Fibroblast of lung (primary cell): ENCODE results near the gene GALNT17. TPM values are rescaled to one million over a fixed set of nuclear protein-coding genes. Genes with fewer than 3 reads are reported as not detected.

Source experiments
- DNase-seq, 2 donors: peaks; one replicate each; pipeline versions ENCODE4 v3.0.0 to v3.0.0-alpha.2; 2010; ENCODE audit warnings: low read depth in 2 of 2
- H2AFZ ChIP-seq: 2 replicates; pipeline ENCODE4 v1.5.1; 2012; ENCODE audit warnings: low read length, control low read depth, inconsistent platforms
- H3K27ac ChIP-seq: 2 replicates; pipeline ENCODE4 v1.5.1; 2011; ENCODE audit warnings: low read length, control low read depth; ENCODE audit not compliant: insufficient read depth
- H3K27me3 ChIP-seq: 2 replicates; pipeline ENCODE4 v1.5.1; 2011; ENCODE audit warnings: mild to moderate bottlenecking, low read length; ENCODE audit not compliant: control insufficient read depth, insufficient read depth
- H3K36me3 ChIP-seq: 2 replicates; pipeline ENCODE4 v1.5.1; 2011; ENCODE audit warnings: low read length; ENCODE audit not compliant: control insufficient read depth, insufficient read depth
- H3K4me1 ChIP-seq: 2 replicates; pipeline ENCODE4 v1.5.1; 2011; ENCODE audit warnings: low read length; ENCODE audit not compliant: control insufficient read depth, insufficient read depth; ENCODE audit errors: extremely low read depth
- H3K4me2 ChIP-seq: 2 replicates; pipeline ENCODE4 v1.5.1; 2011; ENCODE audit warnings: low read length, control low read depth; ENCODE audit not compliant: insufficient read depth; ENCODE audit errors: extremely low read depth
- H3K4me3 ChIP-seq, 4 experiments: fragments of 200-600 bp in 1 of 4; sonication (generic) in 1 of 4; replicated peaks in 1 of 4; 2 replicates each; pipeline ENCODE4 v1.5.1; 2011 to 2016; ENCODE audit warnings: low read length in 4 of 4, low read depth in 3 of 4, mild to moderate bottlenecking in 3 of 4, control low read depth in 2 of 4, inconsistent platforms in 1 of 4, mixed read lengths in 1 of 4; ENCODE audit not compliant: insufficient read depth in 1 of 4; ENCODE audit errors: control extremely low read depth in 1 of 4
- H3K79me2 ChIP-seq: 2 replicates; pipeline ENCODE4 v1.5.1; 2012; ENCODE audit warnings: mild to moderate bottlenecking, low read length, inconsistent platforms; ENCODE audit not compliant: control insufficient read depth, insufficient read depth
- H3K9ac ChIP-seq: 2 replicates; pipeline ENCODE4 v1.5.1; 2011; ENCODE audit warnings: mild to moderate bottlenecking, low read length, control low read depth; ENCODE audit not compliant: insufficient read depth
- H3K9me3 ChIP-seq: 2 replicates; pipeline ENCODE4 v1.5.1; 2012; ENCODE audit warnings: low read depth, low read length; ENCODE audit not compliant: control insufficient read depth, insufficient read depth
- H4K20me1 ChIP-seq: 2 replicates; pipeline ENCODE4 v1.5.1; 2011; ENCODE audit warnings: low read length; ENCODE audit not compliant: control insufficient read depth, insufficient read depth; ENCODE audit errors: extremely low read depth
- CTCF ChIP-seq, 2 donors: IDR thresholded peaks in 1 of 2; conservative IDR thresholded peaks in 1 of 2; 1 replicate in 1 of 2; 2 replicates in 1 of 2; pipeline ENCODE4 v1.5.1; 2011 to 2012; ENCODE audit warnings: low read length in 2 of 2, control low read depth in 1 of 2, inconsistent platforms in 1 of 2, low read depth in 1 of 2, mild to moderate bottlenecking in 1 of 2
- EZH2 ChIP-seq: IDR thresholded peaks from 2 replicates; pipeline ENCODE4 v1.5.1; 2012; ENCODE audit warnings: low read length, control low read depth, mild to moderate bottlenecking; ENCODE audit errors: missing control alignments
- polyA plus RNA-seq, 2 donors: library from polyadenylated mRNA; depleted of rRNA in 1 of 2; stranded (reverse) in 1 of 2; unstranded in 1 of 2; fragments of >200 nt; gene quantifications; 2 replicates each; pipeline ENCODE4 v1.2.1, GENCODE V29; 2011 to 2012; ENCODE audit warnings: missing spikeins in 1 of 2
- total RNA-seq: library from RNA; depleted of rRNA; stranded (reverse); fragments of >200 nt; gene quantifications from 2 replicates; pipeline ENCODE4 v1.2.1, GENCODE V29; 2014

GALNT17 gene
- total and polyA plus RNA-seq, 2 donors (not counting 1 experiment from before 2014, with no cell fraction given), result under 0.01 TPM; not detected in 1

- Histone ChIP-seq H3K4me2 (no peak overlapping the region), H3K9me3 (no peaks in the 10 kb centered on the region), H3K27me3 (no peaks in the 10 kb centered on the region), H3K4me3 (no peak overlapping the region), H2AFZ (no peak overlapping the region), H3K79me2 (no peaks in the 10 kb centered on the region), H4K20me1 (no peaks in the 10 kb centered on the region), H3K9ac (no peak overlapping the region), H3K4me1 (no peaks in the 10 kb centered on the region), H3K36me3 (no peaks in the 10 kb centered on the region), H3K27ac (no peak overlapping the region)
- no peak for TF ChIP-seq CTCF (conservative IDR thresholded peaks at IDR 0.05 in 1 of 2, IDR thresholded peaks at IDR 0.05 in 1 of 2; ENCODE audit: low read depth in 1 of 2, low read length in 2 of 2)
- TF ChIP-seq EZH2, result no peak
- no peak for DNase-seq
Observed at GRCh38 chr7:71482284-71482683, 350.3 kb downstream of the GALNT17 start.

- H3K4me2 ChIP-seq, result no peak overlapping the region
- H3K9ac ChIP-seq, result no peak overlapping the region
- H3K79me2 ChIP-seq, result no peaks in the 10 kb centered on the region
- H3K9me3 ChIP-seq, result no peaks in the 10 kb centered on the region
- no peak overlapping the region for H2AFZ ChIP-seq
- H3K27me3 ChIP-seq, result no peaks in the 10 kb centered on the region
- no peaks in the 10 kb centered on the region for H3K36me3 ChIP-seq
- no peaks in the 10 kb centered on the region for H3K4me1 ChIP-seq
- H4K20me1 ChIP-seq, result no peaks in the 10 kb centered on the region
- peak in 1 of 2 donors; percentile 33 for DNase-seq
- no peak for TF ChIP-seq EZH2
- no peak for TF ChIP-seq CTCF (conservative IDR thresholded peaks at IDR 0.05 in 1 of 2, IDR thresholded peaks at IDR 0.05 in 1 of 2; ENCODE audit: low read depth in 1 of 2, low read length in 2 of 2)
- H3K4me3 ChIP-seq, result no peak overlapping the region
- no peak overlapping the region for H3K27ac ChIP-seq
Observed at GRCh38 chr7:71484380-71484779, 352.4 kb downstream of the GALNT17 start.

- Histone ChIP-seq H3K27ac (no peak overlapping the region), H3K4me1 (no peaks in the 10 kb centered on the region), H2AFZ (no peak overlapping the region), H4K20me1 (no peaks in the 10 kb centered on the region), H3K4me3 (no peak overlapping the region), H3K79me2 (no peaks in the 10 kb centered on the region), H3K9ac (no peak overlapping the region), H3K27me3 (no peaks in the 10 kb centered on the region), H3K36me3 (no peaks in the 10 kb centered on the region), H3K4me2 (no peak overlapping the region), H3K9me3 (no peaks in the 10 kb centered on the region)
- no peak for TF ChIP-seq EZH2
- TF ChIP-seq CTCF (conservative IDR thresholded peaks at IDR 0.05 in 1 of 2, IDR thresholded peaks at IDR 0.05 in 1 of 2; ENCODE audit: low read depth in 1 of 2, low read length in 2 of 2), result no peak
- no peak for DNase-seq
Observed at GRCh38 chr7:71485586-71485985, 353.6 kb downstream of the GALNT17 start.
